Activated naive CD4-positive, alpha-beta T cell treated with anti-CD3 and anti-CD28 coated beads, Interleukin-2, amount 50 U/mL, for 72 hours (primary cell): ENCODE data around the gene NAPEPLD. TPM values are rescaled to one million over a fixed set of nuclear protein-coding genes. Genes with fewer than 3 reads are reported as not detected.
"Not testable (repeated sequence)": the region's sequence is repeated elsewhere in the genome, so short reads cannot be mapped to it uniquely, and the experiment has no call there.

Experiments used
- ATAC-seq, 2 donors: fragments of 150-1000 bp; cut with Tn5 transposase; 2 replicates each; pipeline ENCODE4 v1.10.0; 2021; ENCODE audit warnings: mild to moderate bottlenecking in 2 of 2, moderate library complexity in 2 of 2
- DNase-seq, 2 donors: peaks; one replicate each; pipeline ENCODE4 v3.0.0; 2021 to 2022; ENCODE audit warnings: low spot score in 2 of 2
- H3K27ac Mint-ChIP-seq, 2 donors: one replicate each; pipeline ENCODE4 v1.8.0; 2022; ENCODE audit warnings: mild to moderate bottlenecking in 2 of 2, mixed read lengths in 2 of 2
- H3K36me3 Mint-ChIP-seq, 2 donors: one replicate each; pipeline ENCODE4 v1.8.0; 2022; ENCODE audit warnings: mixed read lengths in 2 of 2
- H3K9me3 Mint-ChIP-seq, 2 donors: one replicate each; pipeline ENCODE4 v1.8.0; 2022; ENCODE audit warnings: mixed read lengths in 2 of 2
- total RNA-seq, 2 donors: library from RNA; stranded (reverse); gene quantifications; one replicate each; pipeline ENCODE4 v1.2.3, GENCODE V29; 2022

The NAPEPLD gene
- 1 to 10 TPM; 7.2 to 9.7 TPM for total RNA-seq

- Mint-ChIP-seq H3K36me3 (peaks cover 21 to 27% of the 10 kb centered on the region in 2 donors), H3K27ac (peak within 1 kb of the TSS; percentile 93 to 99), H3K9me3 (no peaks in the 10 kb centered on the region)
- DNase-seq = peak; percentile 72 to 84
- ATAC-seq = peak; percentile 86 to 93
Observed at GRCh38 chr7:103148994-103149807, at the start of gene NAPEPLD. Gene NAPEPLD (minus strand): TSS chr7:103149099. CDS start chr7:103128776, 20,323 bp downstream.

GRCh38 chr7:103198079-103198478 is 49.2 kb upstream of the NAPEPLD start:
- H3K36me3 Mint-ChIP-seq, DNase-seq, ATAC-seq, H3K27ac Mint-ChIP-seq, H3K9me3 Mint-ChIP-seq: not testable (repeated sequence)

- not testable (repeated sequence) for ATAC-seq, DNase-seq, H3K9me3 Mint-ChIP-seq, H3K27ac Mint-ChIP-seq, H3K36me3 Mint-ChIP-seq
Observed at GRCh38 chr7:103195364-103195763, 46.5 kb upstream of the NAPEPLD start.

- H3K36me3 Mint-ChIP-seq, H3K9me3 Mint-ChIP-seq, H3K27ac Mint-ChIP-seq, ATAC-seq, DNase-seq: not testable (repeated sequence)
Observed at GRCh38 chr7:103172415-103173146, 23.7 kb upstream of the NAPEPLD start.

- not testable (repeated sequence) for H3K9me3 Mint-ChIP-seq, H3K27ac Mint-ChIP-seq, ATAC-seq, H3K36me3 Mint-ChIP-seq, DNase-seq
Observed at GRCh38 chr7:103171695-103172414, 23.0 kb upstream of the NAPEPLD start.

GRCh38 chr7:103166921-103167544 is 18.1 kb upstream of the NAPEPLD start:
- DNase-seq, H3K36me3 Mint-ChIP-seq, H3K27ac Mint-ChIP-seq, H3K9me3 Mint-ChIP-seq, ATAC-seq: not testable (repeated sequence)

- H3K36me3 Mint-ChIP-seq, DNase-seq, H3K27ac Mint-ChIP-seq, ATAC-seq, H3K9me3 Mint-ChIP-seq: not testable (repeated sequence)
Observed at GRCh38 chr7:103163087-103163825, 14.4 kb upstream of the NAPEPLD start.

- DNase-seq, H3K27ac Mint-ChIP-seq, H3K36me3 Mint-ChIP-seq, H3K9me3 Mint-ChIP-seq, ATAC-seq: not testable (repeated sequence)
Observed at GRCh38 chr7:103162641-103163040, 13.7 kb upstream of the NAPEPLD start.

- ATAC-seq, H3K27ac Mint-ChIP-seq, H3K36me3 Mint-ChIP-seq, DNase-seq, H3K9me3 Mint-ChIP-seq: not testable (repeated sequence)
Observed at GRCh38 chr7:103161998-103162616, 13.2 kb upstream of the NAPEPLD start.

- not testable (repeated sequence) for ATAC-seq, H3K36me3 Mint-ChIP-seq, DNase-seq, H3K27ac Mint-ChIP-seq, H3K9me3 Mint-ChIP-seq
Observed at GRCh38 chr7:103159072-103159471, 10.2 kb upstream of the NAPEPLD start.

- H3K36me3 Mint-ChIP-seq, H3K27ac Mint-ChIP-seq, DNase-seq, H3K9me3 Mint-ChIP-seq: not testable (repeated sequence)
- ATAC-seq = peak in 1 of 2 donors; percentile 56
Observed at GRCh38 chr7:103155331-103156024, 6.6 kb upstream of the NAPEPLD start.

- ATAC-seq = no peak
- no peak for DNase-seq
- Mint-ChIP-seq H3K27ac (no peak overlapping the region), H3K36me3 (peaks cover 11 to 17% of the 10 kb centered on the region in 2 donors), H3K9me3 (no peaks in the 10 kb centered on the region)
Observed at GRCh38 chr7:103154042-103154441, 5.1 kb upstream of the NAPEPLD start.

- ATAC-seq, H3K9me3 Mint-ChIP-seq: not testable (repeated sequence)
Observed at GRCh38 chr7:103152744-103153617, 4.1 kb upstream of the NAPEPLD start.

GRCh38 chr7:103151993-103152676 is 3.2 kb upstream of the NAPEPLD start:
- not testable (repeated sequence) for ATAC-seq

More at GRCh38 chr7:103152744-103153617, 4.1 kb upstream of the NAPEPLD start:
- DNase-seq, H3K27ac Mint-ChIP-seq: not testable (repeated sequence)
- peaks cover 20 to 26% of the 10 kb centered on the region in 2 donors for H3K36me3 Mint-ChIP-seq

More at GRCh38 chr7:103151993-103152676, 3.2 kb upstream of the NAPEPLD start:
- not testable (repeated sequence) for DNase-seq, H3K27ac Mint-ChIP-seq, H3K9me3 Mint-ChIP-seq
- peaks cover 24 to 26% of the 10 kb centered on the region in 2 donors for H3K36me3 Mint-ChIP-seq
